Activated CD8-positive, alpha-beta T cell treated with anti-CD3 and anti-CD28 coated beads for 36 hours (primary cell): ENCODE measurements around the gene OR10AD1. TPM values are rescaled to one million over a fixed set of nuclear protein-coding genes. Genes with fewer than 3 reads are reported as not detected.

Experiments used
- total RNA-seq, 2 experiments: library from RNA; stranded (reverse); gene quantifications; one replicate each; pipeline ENCODE4 v1.2.3, GENCODE V29; 2021

The OR10AD1 gene
- total RNA-seq, 2 experiments from 2014 or later = not detected

Other genes starting within 250 kb of the OR10AD1 start
- 100 to 1,000 TPM; 148 to 158 TPM for gene TMEM106C, start 239.7 kb downstream of the OR10AD1 start, total RNA-seq
- gene COL2A1, start 198.8 kb downstream of the OR10AD1 start, total RNA-seq = under 1 TPM in 1 of 2 experiments, not detected in 1; 0.34 TPM
- gene SENP1, start 97.2 kb downstream of the OR10AD1 start, total RNA-seq = 10 to 100 TPM; 39.8 to 40.2 TPM
- gene PFKM, start 83.9 kb downstream of the OR10AD1 start, total RNA-seq = 10 to 100 TPM; 59.7 to 65.8 TPM
- gene ASB8, start 45.8 kb downstream of the OR10AD1 start, total RNA-seq = 10 to 100 TPM; 20.9 to 27.2 TPM
- under 1 TPM; 0.25 to 0.34 TPM for gene CCDC184, start 19.6 kb downstream of the OR10AD1 start, total RNA-seq
- 1 to 10 TPM; 5.0 to 5.1 TPM for gene ZNF641, start 147.6 kb upstream of the OR10AD1 start, total RNA-seq